Suppressor macrophage treated with lipopolysaccharide for 1 hour (primary cell): ENCODE data around the gene KCNQ4.
A peak's percentile ranks its signal among the peaks of the same experiment; 100 is the strongest.

Experiments
- DNase-seq, 3 donors: peaks; one replicate each; pipeline ENCODE4 v3.0.0-alpha.2; 2020 to 2022

Gene KCNQ4

DNA sequence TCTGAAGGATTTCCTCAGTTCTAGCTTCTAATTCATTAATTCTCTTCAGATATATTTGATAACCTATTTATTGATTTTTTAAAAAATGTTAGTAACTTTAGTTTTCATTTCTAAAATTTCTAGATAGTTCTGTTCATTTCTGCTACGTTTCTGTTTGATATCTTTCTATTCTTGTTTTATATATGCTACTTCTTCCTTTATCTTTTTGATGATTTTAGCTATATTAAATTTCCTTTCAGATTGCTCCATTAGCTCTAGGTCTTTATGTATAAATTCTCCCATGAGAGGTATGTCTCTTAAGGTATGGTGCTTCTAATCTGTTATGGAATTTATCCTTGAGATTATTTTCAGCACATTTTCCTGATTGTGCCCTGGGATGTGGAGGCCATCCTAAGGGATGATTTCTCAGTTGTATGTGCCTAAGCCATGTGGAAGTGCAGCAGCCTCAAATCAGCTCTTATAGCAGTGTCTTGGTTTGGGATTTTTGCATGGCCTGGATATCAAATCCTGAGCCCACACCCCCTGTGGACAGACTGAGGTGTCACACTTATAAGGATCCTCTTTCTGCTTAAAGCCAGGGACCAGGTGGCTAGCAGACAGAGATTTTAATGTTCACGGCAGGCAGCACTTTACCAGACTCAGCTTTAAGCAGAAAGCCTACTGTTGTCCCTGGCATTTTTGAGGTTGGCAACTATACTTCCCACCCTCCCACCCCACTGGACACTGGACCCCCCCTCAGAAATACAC, 6.2 kb upstream of the KCNQ4 start:
- DNase-seq, result no peak

DNA sequence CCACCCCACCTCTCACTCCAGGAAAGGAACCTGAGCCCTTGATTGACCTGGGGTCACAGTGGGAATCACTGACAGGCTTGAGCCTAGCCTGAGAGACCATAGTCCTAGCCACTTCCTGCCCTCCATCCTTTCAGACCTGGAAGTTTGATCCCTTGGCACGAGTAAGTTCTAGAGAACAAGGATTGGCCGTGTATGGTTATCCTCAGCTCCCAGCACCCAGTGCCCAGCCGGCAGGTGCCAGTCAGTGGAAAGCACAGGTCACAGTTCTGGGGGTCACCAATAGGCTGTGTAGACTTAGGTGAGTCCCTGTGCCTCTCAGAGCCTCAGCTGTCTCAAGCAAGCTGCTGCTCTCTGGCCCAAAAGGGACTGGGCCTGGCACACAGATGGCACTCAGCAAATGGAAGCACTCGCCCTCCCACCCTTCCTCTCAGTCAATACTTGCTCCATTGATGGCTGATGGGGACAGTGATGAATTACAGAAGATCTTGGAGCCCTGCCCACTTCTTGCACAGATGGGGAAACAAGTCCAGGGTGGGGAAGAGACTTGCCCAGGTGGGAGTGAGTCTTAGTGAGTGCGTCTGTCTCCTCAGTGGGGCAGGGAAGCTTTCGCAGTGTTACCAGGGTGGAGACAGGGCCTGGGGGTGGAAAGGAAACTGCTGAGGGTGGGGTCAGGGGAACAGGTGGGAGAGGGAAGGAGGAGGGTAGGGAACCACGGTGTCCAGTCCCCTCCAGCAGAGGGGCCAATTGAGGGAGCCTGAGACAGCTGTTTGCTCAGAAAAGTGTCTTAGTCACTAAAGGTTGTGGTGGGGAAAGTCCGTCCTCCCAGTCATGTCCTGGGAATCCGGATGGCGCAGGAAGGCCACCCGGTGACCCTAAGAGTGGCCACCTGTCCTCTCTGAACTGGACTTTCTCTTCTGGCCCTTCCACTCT, 2.6 kb upstream of the KCNQ4 start:
- no peak for DNase-seq

DNA sequence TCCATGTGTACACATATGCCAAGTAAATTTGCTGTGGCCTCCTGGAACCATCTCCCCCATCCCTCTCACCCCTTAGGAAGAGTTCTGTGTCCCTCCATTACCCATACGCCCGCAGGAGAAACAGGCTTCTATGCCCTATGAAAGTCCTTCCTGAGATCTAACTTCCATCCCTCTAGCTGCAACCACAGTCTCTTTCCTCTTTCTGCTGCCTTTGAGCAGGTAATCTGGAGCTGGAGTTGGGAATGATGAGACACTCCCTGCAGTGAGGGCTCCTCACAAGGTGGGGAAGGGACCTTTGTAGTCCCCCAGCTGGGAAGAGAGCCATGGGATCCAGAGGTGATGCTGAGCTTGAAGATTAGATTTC, 2.0 kb upstream of the KCNQ4 start:
- no peak for DNase-seq

DNA sequence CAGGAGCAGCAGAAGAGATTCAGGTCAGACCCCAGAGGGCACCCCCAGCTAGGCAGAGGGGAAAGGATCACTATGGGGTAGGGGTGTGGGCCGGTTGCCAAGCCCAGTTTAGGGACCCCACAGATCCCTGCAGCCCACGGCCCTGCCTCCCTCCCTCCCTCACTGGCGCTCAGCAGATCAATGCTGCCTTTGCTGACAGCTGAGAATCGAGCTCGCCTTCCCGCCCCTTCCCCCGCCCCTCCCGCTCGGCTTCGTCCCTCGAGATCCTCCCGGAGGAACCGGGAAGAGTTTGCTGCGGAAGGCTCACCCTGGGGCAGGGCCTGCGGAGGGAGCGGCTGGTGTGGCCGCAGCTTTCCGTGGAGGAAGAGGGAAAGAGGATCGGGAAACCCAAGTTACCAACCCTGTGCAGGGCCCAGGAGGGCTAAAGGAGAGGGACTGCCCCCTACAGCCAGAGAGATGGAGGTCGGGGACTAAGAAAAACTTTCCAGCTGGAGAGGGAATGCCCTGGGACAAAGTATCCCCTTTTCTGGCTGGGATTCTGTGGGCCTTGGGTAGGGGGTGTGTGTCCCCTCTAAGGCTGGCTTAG, 1.1 kb upstream of the KCNQ4 start:
- peak in 1 of 3 donors; percentile 30 for DNase-seq

DNA sequence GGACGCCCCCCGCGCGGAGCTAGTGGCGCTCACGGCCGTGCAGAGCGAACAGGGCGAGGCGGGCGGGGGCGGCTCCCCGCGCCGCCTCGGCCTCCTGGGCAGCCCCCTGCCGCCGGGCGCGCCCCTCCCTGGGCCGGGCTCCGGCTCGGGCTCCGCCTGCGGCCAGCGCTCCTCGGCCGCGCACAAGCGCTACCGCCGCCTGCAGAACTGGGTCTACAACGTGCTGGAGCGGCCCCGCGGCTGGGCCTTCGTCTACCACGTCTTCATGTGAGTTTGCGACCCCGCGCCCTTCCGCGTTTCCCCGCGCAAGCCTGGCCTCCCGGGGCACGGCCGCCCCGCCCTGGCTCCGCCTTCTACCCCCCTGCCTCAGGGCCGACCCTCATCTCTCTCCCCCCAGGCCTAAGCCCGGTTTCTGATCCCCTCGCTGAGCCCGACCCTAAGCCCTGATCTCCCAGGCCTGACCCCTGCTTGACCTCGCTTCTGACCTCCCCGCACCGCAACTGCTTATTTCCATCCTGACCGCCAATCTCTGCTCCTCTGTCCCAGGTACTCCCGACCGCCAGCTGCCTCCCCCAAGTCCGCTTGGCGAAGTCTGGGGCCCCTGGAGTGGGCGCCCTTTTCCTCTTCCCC, 669 bp downstream of the KCNQ4 start:
- DNase-seq, result peak in 1 of 3 donors; percentile 42

DNA sequence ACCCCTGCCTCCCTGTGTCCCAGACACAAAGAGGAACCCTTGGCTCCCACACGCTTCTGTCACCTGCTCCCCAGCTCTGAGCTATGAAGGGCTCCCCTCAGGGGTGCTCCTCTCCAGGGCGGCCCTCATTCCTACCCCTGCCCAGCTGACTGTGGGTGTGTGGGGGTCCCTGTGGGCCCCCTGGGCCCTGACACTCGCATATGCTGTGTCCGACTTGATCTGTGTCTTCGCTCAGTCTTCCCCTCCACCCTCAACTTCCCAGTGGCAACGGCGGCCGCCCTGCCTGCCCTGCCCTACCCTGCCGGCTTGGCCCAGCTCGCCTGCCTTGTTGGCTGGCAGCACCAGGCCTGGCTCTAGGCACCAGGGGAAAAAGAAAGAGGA, 1.2 kb downstream of the KCNQ4 start:
- DNase-seq, result no peak

DNA sequence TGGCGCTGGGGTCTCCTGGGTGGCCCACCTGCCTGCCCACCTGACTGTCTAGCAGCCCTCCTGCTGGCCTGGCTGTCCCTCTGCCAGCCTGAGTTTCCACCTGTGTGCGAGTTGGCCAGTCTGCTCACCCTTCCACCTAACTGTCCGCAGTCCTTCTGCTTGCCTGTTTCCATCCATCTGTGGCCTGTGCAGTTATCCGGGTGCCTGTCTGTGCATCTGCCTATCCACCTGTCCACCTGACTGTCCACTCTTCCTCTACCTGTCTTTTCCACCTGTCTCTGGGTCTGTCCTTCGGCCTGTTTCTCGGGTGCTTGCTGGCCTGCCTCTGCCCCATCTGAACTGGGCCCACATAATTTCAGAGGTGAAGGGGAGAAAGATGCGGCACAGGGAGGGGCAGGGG, 1.9 kb downstream of the KCNQ4 start:
- DNase-seq, result no peak

DNA sequence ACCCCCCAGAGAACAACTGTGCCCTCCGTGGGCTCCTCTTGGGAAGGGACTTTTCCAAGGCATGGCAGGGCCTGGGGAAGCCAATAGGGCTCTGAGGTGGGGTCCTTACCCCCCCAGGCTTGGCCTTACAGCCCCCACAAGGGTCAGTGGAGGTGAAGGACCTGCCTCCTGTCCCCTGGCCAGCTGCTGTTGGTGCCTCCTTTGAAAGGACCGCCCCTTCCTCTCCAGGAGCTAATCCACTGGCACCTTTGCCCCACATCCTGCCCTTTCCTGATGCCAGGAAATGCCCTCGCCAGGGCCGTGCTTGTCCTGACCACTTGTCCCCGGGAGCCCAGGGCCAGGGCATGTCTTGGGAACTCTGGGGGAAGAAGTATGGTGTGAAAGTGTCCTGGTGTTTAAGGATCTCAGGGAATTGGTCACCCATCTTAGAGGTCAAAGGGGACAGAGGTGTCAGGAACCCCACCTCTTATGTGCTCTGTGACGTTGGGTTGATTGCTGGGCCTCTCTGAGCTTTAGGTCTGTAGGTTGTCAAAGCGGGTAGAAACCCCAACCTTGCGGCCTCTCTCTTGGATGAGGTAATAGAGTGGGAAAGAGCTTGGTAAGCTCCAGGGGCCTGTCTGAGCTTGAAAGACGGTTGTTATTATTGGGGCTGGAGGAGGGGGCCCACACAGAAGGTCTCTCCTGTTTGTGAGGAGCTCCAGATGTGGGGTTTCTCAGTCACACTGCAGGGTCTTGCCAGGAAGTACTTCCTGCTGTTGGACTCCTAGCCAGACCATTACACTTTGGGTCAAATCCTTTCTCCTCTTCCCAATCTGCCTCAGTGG, 2.8 kb downstream of the KCNQ4 start:
- no peak for DNase-seq

DNA sequence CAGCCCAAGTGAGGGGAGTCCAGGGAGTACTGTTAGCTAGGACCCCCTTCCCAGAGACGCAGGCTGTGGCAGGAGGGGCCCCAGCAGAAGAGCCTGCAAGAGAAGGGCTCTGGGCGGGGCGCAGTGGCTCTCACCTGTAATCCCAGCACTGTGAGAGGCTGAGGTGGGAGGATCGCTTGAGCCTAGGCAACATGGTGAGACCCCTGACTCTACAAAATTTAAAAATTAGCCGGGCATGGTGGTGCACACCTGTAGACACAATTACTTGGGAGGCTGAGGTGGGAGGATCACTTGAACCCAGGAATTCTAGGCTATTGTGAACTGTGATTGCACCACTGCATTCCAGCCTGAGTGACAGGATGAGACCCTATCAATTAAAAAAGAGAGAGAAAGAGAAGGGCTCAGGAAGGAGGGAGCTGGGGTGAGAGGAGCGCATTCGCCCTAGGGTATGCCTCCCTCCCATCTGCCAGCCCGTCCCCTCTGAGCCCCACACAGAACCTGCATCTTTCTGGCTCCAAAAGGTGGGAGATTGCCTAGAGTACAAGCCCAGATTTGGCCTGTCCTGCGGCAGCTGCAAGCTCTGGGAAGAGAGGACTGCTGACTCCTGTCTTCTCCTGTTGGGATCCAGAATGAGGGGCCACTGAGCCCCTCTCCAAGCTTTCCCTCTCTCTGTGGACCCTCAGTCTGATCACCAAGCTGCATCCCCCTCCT, 3.6 kb downstream of the KCNQ4 start:
- DNase-seq, result no peak

DNA sequence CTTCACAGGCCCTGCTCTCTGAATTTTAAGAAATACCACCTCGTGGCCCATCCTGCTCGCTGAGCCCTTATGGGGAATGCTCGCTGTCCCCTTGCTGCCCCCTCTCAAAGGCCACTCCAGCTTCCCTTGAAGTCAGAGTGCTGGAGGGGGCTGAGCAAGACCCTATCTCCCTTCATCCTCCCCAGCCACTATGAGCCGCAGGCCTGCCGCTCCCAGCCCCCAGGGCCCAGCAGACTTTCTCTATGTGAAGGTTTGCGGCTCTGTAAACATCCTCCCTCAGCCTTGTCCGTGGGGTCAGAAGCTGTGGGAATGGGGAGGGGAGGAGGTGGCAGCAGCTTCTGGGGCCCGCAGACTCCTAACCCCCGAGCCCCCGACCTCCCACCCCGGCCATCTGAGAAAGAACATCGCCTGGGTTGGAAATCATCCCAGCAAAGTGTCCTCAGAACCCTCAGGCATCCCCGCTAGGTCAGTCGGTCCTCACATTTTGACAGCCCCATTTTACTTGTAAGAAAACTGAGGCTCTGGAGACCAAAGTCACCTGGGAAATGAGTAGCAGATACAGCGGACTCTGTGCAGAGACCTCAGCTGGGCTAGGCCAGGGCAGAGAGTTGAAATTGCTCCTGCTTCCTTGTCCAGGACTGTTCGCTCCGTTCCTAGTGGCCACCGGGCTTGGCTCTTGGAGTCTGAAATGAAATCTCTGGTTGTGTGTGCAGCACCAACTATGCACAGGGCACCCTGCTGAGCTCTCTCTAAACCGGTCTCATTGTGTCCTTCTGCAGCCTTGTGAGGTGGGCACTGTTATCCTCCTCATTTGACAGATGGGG, 4.4 kb downstream of the KCNQ4 start:
- no peak for DNase-seq

DNA sequence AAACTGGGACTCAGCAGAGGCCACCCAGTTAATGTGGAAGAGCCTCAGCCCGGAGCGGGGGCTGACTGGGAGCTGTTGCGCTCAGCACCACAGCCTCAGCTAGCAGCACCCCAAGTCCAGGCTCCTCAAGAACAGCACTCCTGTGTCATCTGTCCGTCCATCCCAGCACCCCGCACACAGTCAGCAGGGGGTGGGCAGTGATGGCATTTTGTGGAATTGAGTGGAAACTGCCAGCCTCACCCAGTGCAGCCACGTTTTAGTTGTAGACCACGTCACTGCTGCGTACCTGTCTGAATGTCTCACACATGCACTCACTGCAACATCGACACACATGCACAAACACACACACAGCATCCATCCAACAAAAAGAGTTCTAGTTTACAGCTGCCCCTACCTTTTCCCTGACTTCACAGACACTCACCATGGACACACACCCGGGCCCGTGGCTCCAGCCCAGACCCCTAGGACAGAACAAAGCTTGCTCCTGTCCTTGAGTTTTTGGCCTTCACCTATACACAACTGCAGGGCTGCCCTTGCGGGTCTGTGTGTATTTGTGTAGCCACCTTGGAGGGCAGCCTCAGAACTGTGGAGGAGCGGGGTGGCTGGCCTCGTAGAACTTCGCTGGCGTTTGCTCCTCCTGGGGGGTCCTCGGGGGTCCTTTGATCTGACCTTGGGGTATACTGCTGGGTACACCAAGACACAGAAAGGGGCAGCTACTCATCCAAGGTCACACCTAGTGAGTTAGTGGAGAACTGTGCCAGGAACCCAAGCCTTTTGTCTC, 5.2 kb downstream of the KCNQ4 start:
- DNase-seq, result no peak

DNA sequence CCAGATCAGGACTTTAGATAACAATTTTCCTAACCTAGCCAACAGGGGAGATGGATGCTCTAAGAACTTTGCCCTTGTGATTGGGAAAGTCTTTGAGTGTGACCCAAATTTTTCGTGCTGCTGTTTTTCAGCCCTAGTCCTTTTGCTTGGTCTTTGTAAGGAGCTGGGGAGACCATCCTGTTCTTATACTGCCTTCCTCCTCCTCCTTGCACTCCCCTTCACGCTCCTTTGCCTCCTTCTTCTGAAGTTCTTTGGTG, 5.7 kb downstream of the KCNQ4 start:
- no peak for DNase-seq

DNA sequence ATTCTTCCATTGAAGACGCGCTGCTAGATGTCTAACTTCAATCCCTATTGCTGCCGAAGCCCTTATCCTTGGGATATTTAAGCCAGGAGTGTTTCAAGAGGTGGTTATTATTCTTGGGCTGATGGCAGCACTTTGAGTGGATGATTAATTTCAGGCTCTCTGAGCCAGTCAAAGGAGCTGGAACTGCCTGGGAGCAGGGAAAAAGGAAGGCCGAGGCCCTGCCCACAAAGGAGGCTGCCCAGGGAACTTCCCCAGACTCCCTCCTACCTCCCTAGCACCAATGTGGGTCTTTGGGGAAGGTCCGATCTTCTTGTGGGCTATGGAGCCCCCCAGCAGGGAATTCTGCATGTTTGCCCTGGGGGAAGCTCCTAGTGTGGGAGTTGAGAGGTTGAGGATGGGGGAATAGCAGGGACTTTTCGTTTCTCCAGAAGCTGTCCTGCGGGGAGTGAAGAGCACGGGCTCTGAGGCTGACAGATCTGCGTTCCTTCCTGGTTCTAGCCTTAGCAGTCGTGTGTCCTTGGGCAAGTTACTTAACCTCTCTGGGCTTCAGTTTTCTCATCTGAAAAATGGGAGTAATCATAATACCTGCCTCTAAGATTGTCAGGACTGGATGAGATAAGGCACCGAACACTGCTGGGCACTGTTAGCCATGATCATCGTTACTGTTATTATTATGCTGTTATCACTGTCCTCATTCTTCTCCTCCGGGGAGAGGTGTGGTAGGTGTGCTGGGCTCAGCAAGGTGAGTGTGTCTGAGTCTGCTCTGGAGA, 6.3 kb downstream of the KCNQ4 start:
- DNase-seq, result peak in 1 of 3 donors; percentile 45

DNA sequence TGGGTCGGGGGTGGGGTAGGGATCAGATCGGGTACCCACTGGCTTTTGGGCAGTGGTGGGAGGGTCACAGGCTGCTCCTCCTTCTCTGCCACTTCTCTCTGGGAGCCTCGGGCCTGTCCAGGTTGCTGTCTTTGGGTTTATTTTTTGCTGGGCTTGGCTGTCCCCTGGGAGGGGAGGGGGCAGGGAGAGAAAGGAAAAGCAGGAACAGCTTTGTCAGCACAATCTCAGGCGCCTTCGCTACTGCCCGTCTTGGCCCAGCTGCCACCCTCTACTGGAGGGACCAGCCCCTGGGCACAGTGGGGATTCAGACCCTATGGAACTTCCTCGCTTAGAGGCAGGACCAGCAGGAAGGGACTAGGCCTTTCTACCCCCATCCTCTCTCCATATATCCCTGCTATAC, 8.4 kb downstream of the KCNQ4 start:
- DNase-seq, result no peak

DNA sequence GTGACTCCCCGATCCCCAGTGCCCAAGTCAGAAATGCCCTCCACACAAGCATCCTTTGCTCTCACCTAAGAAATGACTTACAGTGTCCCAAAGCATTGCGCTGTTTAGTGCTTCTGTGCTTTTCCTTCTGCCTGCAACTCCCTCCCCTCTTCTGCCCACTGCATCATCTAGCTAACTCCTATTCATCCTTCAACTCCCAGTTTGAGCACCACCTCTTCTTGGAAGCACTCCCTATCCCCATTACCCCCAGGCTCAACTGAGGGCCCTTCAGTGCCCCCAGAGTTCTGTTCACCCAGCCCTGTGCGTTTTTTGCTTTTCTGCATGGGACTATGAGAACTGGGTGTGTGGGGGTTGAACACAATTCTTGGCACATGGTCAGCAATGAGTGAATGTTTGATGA, 10.0 kb downstream of the KCNQ4 start:
- no peak for DNase-seq

DNA sequence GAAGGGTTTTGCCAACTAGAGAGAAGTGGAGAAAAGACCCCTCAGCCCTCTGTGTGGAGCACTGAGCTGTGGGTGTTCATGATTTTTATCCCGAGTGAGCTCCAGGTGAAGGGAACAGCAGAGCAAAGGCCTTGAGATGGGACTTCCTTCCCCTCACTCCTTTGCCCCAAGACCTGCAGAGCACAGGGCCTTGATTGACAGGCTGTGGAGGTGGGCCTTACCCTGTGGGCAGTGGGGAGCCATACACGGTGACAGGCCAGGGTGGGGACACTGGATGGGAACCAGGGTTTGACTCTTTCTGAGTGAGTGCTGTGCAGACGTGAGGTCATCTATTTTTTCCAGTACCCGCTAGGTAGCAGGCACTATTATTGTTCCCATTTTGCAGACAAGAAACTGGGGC, 10.5 kb downstream of the KCNQ4 start:
- no peak for DNase-seq

DNA sequence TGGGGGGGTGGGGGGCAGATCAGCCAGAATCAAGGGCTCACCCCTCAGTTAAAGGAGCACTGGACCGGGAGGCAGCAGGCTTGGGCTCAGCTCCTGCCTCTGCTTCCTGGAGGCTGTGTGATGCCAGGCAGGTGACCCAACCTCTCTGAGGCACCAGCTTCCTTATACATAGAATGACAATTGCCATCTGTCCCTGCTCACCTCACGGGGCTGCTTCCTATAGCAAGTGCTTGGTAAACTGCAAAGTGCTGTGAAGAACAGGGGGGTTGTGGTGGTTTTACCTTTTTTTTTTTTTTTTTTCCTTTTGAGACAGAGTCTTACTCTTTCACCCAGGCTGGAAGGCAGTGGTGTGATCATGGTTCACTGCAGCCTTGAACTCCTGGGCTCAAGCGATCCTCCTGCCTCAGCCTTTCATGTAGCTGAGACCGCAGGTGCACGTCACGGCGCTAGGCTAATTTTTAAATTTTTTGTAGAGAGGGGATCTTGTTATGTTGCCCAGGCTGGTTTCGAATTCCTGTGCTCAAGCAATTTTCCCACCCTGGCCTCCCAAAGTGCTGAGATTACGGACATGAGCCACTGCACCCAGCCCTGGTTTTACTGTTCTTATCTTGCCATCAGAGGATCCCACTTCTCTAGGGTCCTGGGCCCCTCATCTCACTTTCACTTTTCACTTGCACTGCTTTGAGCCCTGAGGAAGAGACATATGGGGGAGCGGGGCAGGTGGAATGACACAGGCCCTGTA, 11.6 kb downstream of the KCNQ4 start:
- DNase-seq, result no peak

DNA sequence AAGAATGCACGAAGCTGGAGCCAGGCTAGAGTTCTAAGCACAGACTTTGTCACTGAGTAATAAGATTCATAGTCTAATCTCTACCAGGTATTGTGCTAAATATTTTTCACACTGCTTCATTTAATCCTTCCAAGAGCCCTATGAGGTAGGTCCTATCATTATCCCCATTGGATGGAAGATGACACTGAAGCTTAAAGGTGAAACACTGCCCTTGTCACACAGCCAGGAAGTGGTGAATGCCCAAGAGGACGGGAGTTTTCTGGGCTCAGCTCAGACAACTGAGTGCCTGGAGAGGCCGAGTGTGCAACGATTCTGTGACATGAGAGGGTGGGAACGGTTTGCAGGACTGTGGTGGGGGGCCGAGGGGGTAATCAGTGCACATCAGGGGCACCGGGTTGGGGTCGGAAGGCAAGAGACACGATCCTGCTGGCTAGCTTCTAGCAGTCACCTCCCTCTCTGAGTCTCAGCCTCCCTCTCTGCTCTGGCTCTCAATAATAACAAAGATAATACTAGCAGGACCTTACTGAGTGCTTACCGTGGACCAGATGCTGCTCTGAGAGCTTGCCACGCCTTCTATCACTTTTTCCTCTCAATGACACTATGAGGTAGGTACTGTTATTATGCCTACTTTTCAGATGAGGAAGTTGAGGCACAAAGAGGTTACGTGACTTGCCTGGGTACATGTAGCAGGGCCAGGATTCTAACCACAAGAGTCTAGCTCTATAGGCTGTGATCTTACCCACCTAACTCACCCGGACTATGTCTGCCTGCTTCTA, 12.4 kb downstream of the KCNQ4 start:
- no peak for DNase-seq
